Muscle layer of colon (tissue), 2 donors: ENCODE results near the gene TBCK.
"Not testable (repeated sequence)": the region's sequence is repeated elsewhere in the genome, so short reads cannot be mapped to it uniquely, and the experiment has no call there.

ENCODE experiments used
- H3K27ac ChIP-seq: one replicate; pipeline ENCODE4 v1.7.0; 2013; ENCODE audit warnings: low read depth, mild to moderate bottlenecking, low read length, moderate library complexity
- H3K27me3 ChIP-seq, 2 donors: one replicate each; pipeline ENCODE4 v1.7.0; 2013; ENCODE audit warnings: low read length in 2 of 2, mild to moderate bottlenecking in 2 of 2; ENCODE audit not compliant: insufficient read depth in 2 of 2, control insufficient read depth in 1 of 2
- H3K36me3 ChIP-seq: one replicate; pipeline ENCODE4 v1.7.0; 2013; ENCODE audit warnings: mild to moderate bottlenecking, low read length; ENCODE audit not compliant: insufficient read depth
- H3K4me1 ChIP-seq: one replicate; pipeline ENCODE4 v1.7.0; 2013; ENCODE audit warnings: mild to moderate bottlenecking, low read length; ENCODE audit not compliant: insufficient read depth
- H3K4me3 ChIP-seq, 2 donors: one replicate each; pipeline ENCODE4 v1.7.0; 2013; ENCODE audit warnings: low read length in 2 of 2, low read depth in 1 of 2, mild to moderate bottlenecking in 1 of 2, moderate library complexity in 1 of 2
- H3K9ac ChIP-seq: one replicate; pipeline ENCODE4 v1.7.0; 2013; ENCODE audit warnings: low read length
- H3K9me3 ChIP-seq: one replicate; pipeline ENCODE4 v1.7.0; 2013; ENCODE audit warnings: mild to moderate bottlenecking, low read length
- donor health status: abdominal sarcoma.
- donor health status: Adenocarcinoma of cecum.

TBCK gene

DNA sequence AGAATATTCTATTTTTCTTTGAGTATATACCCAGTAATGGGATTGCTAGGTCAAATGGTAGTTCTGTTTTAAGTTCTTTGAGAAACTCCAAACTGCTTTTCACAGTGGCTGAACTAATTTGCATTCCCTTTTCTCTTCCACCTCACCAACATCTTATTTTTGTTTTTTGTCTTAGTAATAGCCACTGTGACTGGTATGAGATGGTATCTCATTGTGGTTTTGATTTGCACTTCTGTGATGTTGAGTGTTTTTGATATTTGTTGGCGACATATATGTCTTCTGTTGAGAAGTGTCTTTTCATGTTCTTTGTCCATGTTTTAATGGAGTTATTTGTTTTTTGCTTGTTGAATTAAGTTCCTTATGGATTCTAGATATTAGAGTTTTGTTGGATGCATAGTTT lies 24.8 kb upstream of the TBCK start:
- Histone ChIP-seq H3K9me3 (no peaks in the 10 kb centered on the region), H3K27me3 (no peaks in the 10 kb centered on the region), H3K9ac (no peak overlapping the region), H3K36me3 (peaks cover 29% of the 10 kb centered on the region), H3K4me3 (no peak overlapping the region), H3K4me1 (peaks cover 6% of the 10 kb centered on the region), H3K27ac (no peak overlapping the region)

DNA sequence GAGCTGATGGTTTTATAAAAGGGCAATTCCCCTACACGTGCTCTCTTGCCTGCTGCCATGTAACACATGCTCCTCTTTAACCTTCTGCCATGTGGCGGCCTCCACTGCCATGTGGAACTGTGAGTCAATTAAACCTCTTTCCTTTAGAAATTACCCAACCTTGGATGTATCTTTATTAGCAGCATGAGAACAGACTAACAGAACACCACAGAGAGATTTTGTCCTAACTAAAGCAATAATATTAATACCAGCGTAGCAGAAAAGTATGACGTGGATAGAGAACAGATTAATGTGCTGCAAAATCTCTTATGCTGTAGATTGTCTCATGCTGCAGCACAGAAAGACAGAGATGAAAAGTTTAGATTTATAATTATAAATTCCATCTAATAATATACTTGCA lies 23.4 kb upstream of the TBCK start:
- H3K27ac ChIP-seq = no peak overlapping the region
- H3K27me3 ChIP-seq = no peaks in the 10 kb centered on the region
- peaks cover 2% of the 10 kb centered on the region for H3K4me1 ChIP-seq
- H3K4me3 ChIP-seq = no peak overlapping the region
- no peaks in the 10 kb centered on the region for H3K9me3 ChIP-seq
- H3K36me3 ChIP-seq = peaks cover 33% of the 10 kb centered on the region
- H3K9ac ChIP-seq = no peak overlapping the region

DNA sequence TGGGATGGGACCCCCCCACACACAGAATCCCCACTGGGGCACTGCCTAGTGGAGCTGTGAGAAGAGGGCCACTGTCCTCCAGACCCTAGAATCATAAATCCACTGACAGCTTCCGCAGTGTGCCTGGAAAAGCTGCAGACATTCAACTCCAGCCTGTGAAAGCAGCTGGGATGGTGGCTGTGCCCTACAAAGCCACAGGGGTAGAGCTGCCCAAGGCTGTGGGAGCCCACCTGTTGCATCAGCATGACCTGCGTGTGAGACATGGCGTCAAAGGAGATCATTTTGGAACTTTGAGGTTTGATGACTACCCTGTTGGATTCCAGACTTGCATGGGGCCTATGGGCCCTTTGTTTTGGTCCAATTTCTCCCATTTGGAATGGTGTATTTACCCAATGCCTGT lies 22.7 kb upstream of the TBCK start:
- H3K36me3 ChIP-seq = peaks cover 39% of the 10 kb centered on the region
- H3K9ac ChIP-seq = no peak overlapping the region
- H3K27ac ChIP-seq = no peak overlapping the region
- no peaks in the 10 kb centered on the region for H3K27me3 ChIP-seq
- no peaks in the 10 kb centered on the region for H3K9me3 ChIP-seq
- no peaks in the 10 kb centered on the region for H3K4me1 ChIP-seq
- H3K4me3 ChIP-seq = no peak overlapping the region

DNA sequence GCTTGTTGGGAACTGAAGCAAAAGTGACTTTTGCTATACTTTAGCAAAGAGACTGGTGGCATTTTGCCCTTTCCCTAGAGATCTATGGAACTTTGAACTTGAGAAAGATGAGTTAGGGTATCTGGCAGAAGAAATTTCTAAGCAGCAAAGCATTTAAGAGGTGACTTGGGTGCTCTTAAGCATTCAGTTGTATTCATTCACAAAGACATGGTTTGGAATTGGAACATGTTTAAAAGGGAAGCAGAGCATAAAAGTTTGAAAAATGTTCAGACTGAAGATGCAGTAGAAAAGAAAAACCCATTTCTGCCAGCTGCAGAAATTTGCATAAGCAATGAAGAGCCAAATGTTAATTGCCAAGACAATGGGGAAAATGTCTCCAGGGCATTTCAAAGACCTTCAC lies 21.9 kb upstream of the TBCK start:
- no peaks in the 10 kb centered on the region for H3K9me3 ChIP-seq
- no peak overlapping the region for H3K4me3 ChIP-seq
- H3K9ac ChIP-seq = no peak overlapping the region
- no peaks in the 10 kb centered on the region for H3K27me3 ChIP-seq
- H3K27ac ChIP-seq = no peak overlapping the region
- H3K36me3 ChIP-seq = peaks cover 44% of the 10 kb centered on the region
- no peaks in the 10 kb centered on the region for H3K4me1 ChIP-seq

DNA sequence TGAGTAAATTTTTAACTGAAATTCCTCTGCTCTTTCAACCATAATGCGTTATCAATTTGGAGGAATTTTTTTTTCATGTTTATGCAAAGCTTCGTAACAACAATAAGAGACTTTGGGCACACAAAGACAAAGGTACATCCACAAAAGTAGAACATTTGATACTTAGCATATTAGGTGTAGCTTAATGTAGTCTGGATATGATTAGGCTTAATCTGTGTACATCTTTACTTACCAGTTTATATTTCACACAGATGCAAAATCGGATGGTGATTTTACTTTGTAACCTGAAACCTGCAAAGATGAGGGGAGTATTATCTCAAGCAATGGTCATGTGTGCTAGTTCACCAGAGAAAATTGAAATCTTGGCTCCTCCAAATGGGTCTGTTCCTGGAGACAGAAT lies 20.6 kb upstream of the TBCK start:
- Histone ChIP-seq H3K9me3 (no peaks in the 10 kb centered on the region), H3K4me1 (no peaks in the 10 kb centered on the region), H3K27ac (no peak overlapping the region), H3K4me3 (no peak overlapping the region), H3K36me3 (peaks cover 51% of the 10 kb centered on the region), H3K9ac (no peak overlapping the region), H3K27me3 (no peaks in the 10 kb centered on the region)

DNA sequence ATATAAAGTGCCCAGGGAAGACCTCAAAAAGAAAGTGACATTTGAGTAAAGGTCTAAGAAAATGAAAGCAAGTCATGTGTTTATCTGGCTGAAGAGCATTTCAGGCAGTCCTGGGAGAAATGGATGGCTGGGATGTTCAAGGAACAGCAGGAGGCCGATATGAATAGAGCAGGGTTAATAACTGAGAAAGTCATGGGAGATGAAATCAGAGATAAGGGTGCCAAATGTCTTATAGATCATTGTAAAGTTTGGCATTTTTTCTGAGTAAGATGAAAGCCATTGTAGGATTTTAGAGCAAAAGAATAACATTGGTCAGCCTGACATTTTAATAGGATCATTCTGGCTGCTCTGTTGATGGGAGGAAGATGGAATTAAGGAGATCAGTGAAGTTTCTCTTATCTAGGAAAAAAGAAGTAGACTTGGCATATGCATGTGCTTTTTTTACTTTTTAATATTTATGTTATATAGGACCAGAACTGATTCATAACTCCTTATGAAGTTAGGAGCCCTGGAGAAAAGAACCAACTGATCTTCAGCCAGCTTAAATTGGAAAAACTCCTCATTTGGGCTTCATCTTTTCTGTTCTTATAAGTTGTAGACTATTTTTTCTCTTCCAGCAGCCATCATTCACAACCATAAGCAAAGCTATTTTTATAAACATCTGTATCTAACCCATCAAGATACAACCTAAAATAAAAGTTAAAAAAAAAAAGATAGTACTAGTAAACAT lies 18.9 kb upstream of the TBCK start:
- no peak overlapping the region for H3K4me3 ChIP-seq
- H3K36me3 ChIP-seq = peaks cover 59% of the 10 kb centered on the region
- H3K4me1 ChIP-seq = no peaks in the 10 kb centered on the region
- no peaks in the 10 kb centered on the region for H3K27me3 ChIP-seq
- no peak overlapping the region for H3K27ac ChIP-seq
- no peak overlapping the region for H3K9ac ChIP-seq
- no peaks in the 10 kb centered on the region for H3K9me3 ChIP-seq

DNA sequence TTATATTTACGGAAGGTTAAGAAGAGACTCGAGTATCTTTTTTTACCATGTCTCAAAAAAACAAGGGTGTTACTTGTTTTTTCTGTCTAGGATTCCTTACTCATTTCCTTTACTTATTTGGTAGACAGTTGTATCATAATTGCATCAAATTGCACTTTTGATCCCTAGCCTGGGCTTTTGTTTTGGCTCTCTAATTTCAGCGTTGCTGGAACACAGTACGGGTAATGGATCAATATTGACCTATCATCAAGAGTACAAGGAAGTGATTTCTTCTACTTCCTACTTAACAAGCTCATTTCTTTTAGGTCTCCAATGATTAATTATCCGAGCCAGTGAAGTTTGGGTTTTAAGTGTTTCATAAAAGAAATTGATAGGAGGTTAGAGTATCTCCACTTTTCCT lies 17.2 kb upstream of the TBCK start:
- peaks cover 64% of the 10 kb centered on the region for H3K36me3 ChIP-seq
- H3K4me1 ChIP-seq = no peaks in the 10 kb centered on the region
- H3K9me3 ChIP-seq = no peaks in the 10 kb centered on the region
- no peak overlapping the region for H3K27ac ChIP-seq
- H3K4me3 ChIP-seq = no peak overlapping the region
- H3K27me3 ChIP-seq = no peaks in the 10 kb centered on the region
- H3K9ac ChIP-seq = no peak overlapping the region

DNA sequence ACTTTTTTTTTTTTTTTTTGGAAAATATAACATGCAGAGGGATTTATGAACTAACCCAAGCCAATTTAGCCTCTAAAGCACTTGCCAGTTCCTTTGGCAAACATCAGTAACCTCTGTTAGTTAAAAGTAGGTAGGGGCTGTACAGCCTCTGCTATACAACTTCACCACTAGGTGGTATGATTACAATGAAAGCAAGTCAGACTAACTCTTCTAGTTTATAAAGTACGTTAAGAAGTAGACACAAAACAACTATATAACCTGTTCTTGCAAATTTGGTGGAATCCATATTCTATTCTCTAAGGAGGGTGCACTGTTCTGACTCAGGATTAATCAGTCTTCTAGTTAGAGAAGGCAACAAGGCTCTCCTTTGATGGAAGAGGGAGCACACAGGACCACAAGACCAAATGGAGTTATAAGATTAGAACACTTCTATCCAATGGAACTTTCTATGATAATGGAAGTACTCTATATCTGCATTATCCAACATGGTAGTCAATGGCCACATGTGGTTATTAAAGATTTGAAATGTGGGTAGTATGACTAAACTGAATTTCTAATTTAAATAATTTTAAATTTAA lies 13.1 kb upstream of the TBCK start:
- Histone ChIP-seq H3K4me3 (no peak overlapping the region), H3K9ac (no peak overlapping the region), H3K4me1 (no peaks in the 10 kb centered on the region), H3K27me3 (no peaks in the 10 kb centered on the region), H3K36me3 (peaks cover 56% of the 10 kb centered on the region), H3K9me3 (no peaks in the 10 kb centered on the region), H3K27ac (no peak overlapping the region)

DNA sequence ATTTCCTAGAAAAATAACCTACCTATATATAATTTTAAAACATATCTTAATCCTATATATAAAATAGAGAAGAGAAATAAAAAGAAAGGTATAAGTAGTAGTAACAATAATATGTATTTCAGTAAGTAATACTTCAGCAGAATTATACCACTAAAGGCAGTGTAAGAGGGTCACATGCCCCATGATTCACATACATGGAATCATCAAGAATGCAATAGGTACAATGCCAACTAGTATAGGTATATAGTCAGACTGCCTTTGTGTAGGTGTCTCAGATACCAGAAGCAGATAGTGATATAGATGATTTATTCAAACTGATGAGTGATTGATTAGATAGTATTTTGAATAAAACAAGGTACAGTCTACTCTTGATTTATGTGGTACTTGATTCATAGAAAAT lies 9.8 kb upstream of the TBCK start:
- Histone ChIP-seq H3K4me1 (no peaks in the 10 kb centered on the region), H3K4me3 (no peak overlapping the region), H3K9me3 (no peaks in the 10 kb centered on the region), H3K9ac (no peak overlapping the region), H3K27me3 (no peaks in the 10 kb centered on the region), H3K36me3 (peaks cover 33% of the 10 kb centered on the region), H3K27ac (no peak overlapping the region)

DNA sequence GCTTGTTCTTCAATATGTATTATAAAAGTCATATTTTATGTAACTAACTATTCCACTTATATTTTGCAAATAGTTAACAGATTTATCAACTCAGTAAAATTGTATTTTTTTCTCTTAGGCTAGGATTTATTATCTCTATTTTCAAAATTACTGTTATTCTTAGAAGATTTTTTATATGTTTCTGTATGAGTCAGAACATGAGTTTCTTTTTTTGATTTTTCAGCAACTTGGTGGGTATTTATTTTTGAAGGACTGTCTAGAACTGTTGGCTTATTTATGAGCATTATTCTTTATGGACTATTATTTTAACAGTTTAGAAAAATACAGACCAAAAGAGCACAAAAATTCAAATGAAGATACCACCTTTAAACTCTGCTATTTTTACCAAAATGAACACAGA lies 7.1 kb upstream of the TBCK start:
- Histone ChIP-seq H3K9ac (no peak overlapping the region), H3K4me1 (peaks cover 2% of the 10 kb centered on the region), H3K27me3 (no peaks in the 10 kb centered on the region), H3K4me3 (no peak overlapping the region), H3K9me3 (no peaks in the 10 kb centered on the region), H3K27ac (no peak overlapping the region), H3K36me3 (peaks cover 17% of the 10 kb centered on the region)

DNA sequence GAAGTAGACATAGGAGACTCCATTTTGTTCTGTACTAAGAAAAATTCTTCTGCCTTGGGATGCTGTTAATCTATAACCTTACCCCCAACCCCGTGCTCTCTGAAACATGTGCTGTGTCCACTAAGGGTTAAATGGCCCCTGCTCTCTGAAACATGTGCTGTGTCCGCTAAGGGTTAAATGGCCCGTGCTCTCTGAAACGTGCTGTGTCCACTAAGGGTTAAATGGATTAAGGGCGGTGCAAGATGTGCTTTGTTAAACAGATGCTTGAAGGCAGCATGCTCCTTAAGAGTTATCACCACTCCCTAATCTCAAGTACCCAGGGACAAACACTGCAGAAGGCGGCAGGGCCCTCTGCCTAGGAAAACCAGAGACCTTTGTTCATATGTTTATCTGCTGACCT lies 5.8 kb upstream of the TBCK start:
- not testable (repeated sequence) for H3K9me3 ChIP-seq, H3K27ac ChIP-seq, H3K9ac ChIP-seq, H3K27me3 ChIP-seq, H3K36me3 ChIP-seq, H3K4me3 ChIP-seq
- H3K4me1 ChIP-seq = peaks cover 14% of the 10 kb centered on the region

DNA sequence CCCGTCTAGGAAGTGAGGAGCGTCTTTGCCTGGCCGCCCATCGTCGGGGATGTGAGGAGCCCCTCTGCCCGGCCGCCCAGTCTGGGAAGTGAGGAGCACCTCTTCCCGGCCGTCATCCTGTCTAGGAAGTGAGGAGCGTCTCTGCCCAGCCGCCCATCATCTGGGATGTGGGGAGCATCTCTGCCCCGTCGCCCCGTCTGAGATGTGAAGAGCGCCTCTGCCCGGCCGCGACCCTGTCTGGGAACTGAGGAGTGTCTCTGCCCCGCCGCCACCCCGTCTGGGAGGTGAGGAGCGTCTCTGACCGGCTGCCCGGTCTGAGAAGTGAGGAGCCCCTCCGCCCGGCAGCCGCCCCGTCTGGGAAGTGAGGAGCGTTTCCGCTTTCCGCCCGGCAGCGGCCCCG lies 5.2 kb upstream of the TBCK start:
- H3K9me3 ChIP-seq, H3K27me3 ChIP-seq, H3K27ac ChIP-seq, H3K4me3 ChIP-seq, H3K9ac ChIP-seq, H3K36me3 ChIP-seq: not testable (repeated sequence)
- H3K4me1 ChIP-seq = peaks cover 14% of the 10 kb centered on the region
